Tibial nerve (tissue), 4 donors: ENCODE results near the gene TBC1D8B.

ENCODE experiments used
- CTCF ChIP-seq, 5 experiments: fragments of 200-600 bp in 3 of 5; fragments of 450-650 bp in 2 of 5; sonication (generic) in 3 of 5; IDR thresholded peaks; one replicate each; pipeline ENCODE4 v1.5.1; 2016 to 2019; ENCODE audit warnings: antibody characterized with exemption in 5 of 5, mild to moderate bottlenecking in 3 of 5, moderate library complexity in 2 of 5
- EP300 ChIP-seq, 2 donors: sonication (generic); formaldehyde crosslinking; IDR thresholded peaks; one replicate each; pipeline ENCODE4 v1.6.1; 2017; ENCODE audit warnings: antibody characterized with exemption in 2 of 2, mild to moderate bottlenecking in 1 of 2

DNA sequence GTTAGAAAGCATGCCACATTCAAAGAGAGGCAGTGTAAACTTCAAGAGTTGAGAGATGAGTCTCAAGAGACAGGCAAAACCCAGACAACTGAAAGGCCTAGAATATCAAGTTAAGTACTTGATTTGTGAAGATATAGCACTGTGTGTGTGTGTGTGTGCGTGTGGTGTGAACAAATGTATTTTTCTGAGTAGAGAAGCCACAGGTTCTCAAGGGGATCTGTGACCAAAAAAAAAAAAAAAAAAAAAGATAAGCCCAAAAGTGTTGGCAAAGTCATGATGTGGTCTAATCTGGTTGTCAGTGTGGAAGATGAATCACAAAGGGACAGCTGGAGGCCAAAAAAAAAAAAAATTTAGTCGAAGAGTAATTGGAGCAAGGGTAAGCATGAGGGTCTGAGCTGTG lies 96.8 kb downstream of the TBC1D8B start:
- TF ChIP-seq EP300 (IDR thresholded peaks at IDR 0.05) (no peak), CTCF (IDR thresholded peaks at IDR 0.05) (no peak)
